Measurements from ENCODE around the gene NFXL1.

DNA sequence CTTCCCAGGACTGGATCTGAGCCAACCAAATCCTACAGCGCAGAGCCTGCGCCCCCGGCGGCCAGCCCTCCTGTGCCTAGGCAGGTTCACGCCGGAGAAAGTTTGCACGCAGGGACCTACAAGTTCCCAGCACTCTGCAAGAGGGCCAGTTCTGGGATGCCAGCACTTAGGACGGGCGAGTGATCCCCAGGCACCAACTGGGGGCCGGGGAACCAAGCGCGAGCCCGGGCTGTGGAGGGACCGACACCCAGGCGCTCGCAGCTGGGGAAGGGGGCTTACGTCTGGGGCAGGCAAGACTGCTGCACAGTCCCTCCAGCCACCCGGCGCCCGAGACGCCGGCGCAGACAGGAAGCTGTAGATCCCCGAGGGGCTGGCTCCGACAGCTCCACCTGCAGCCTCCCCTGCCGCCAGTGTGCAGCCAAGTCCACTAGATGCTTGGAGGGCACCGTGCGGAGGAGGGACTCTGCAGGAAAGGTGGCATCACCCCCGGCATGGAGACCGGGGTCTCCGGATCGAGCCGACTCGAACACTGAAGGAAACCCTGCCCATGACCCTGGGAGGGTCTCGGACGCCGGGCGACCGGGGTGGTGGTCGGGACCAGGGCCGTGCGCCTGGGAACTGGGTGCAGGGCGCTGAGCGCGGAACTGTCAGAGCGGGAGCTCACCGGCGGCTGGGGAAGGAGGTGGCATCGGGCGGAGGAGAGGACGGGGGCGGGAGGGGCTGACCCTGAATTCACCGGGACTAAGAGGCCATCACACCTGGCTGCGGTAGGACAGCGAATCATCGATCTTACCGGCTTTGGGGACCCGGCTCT, 77.1 kb downstream of the NFXL1 start:
- TF ChIP-seq, protein P1, sequence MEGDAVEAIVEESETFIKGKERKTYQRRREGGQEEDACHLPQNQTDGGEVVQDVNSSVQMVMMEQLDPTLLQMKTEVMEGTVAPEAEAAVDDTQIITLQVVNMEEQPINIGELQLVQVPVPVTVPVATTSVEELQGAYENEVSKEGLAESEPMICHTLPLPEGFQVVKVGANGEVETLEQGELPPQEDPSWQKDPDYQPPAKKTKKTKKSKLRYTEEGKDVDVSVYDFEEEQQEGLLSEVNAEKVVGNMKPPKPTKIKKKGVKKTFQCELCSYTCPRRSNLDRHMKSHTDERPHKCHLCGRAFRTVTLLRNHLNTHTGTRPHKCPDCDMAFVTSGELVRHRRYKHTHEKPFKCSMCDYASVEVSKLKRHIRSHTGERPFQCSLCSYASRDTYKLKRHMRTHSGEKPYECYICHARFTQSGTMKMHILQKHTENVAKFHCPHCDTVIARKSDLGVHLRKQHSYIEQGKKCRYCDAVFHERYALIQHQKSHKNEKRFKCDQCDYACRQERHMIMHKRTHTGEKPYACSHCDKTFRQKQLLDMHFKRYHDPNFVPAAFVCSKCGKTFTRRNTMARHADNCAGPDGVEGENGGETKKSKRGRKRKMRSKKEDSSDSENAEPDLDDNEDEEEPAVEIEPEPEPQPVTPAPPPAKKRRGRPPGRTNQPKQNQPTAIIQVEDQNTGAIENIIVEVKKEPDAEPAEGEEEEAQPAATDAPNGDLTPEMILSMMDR (IDR thresholded peaks at IDR 0.05), result no peak
- TF ChIP-seq POLR2A (IDR thresholded peaks at IDR 0.05), result no peak

All from testis (tissue), 2 donors.